ENCODE data around the gene HOXB5. TPM values are rescaled to one million over a fixed set of nuclear protein-coding genes. Genes with fewer than 3 reads are reported as not detected.

The HOXB5 gene
- polyA plus RNA-seq (2012; ENCODE audit: insufficient read length, low read depth), result not detected

GRCh38 chr17:48593126-48593829 is at the start of gene HOXB5:
Gene HOXB5, minus strand, starts transcription at chr17:48593779. Its CDS starts 97 bp downstream, at chr17:48593682.
- no peak for TF ChIP-seq TAF1 (IDR thresholded peaks at IDR 0.05; ENCODE audit: borderline replicate concordance, insufficient read depth, low read length)
- TF ChIP-seq SIN3A (IDR thresholded peaks at IDR 0.05; ENCODE audit: borderline replicate concordance, insufficient read depth, low read length), result no peak
- TF ChIP-seq, protein P1, sequence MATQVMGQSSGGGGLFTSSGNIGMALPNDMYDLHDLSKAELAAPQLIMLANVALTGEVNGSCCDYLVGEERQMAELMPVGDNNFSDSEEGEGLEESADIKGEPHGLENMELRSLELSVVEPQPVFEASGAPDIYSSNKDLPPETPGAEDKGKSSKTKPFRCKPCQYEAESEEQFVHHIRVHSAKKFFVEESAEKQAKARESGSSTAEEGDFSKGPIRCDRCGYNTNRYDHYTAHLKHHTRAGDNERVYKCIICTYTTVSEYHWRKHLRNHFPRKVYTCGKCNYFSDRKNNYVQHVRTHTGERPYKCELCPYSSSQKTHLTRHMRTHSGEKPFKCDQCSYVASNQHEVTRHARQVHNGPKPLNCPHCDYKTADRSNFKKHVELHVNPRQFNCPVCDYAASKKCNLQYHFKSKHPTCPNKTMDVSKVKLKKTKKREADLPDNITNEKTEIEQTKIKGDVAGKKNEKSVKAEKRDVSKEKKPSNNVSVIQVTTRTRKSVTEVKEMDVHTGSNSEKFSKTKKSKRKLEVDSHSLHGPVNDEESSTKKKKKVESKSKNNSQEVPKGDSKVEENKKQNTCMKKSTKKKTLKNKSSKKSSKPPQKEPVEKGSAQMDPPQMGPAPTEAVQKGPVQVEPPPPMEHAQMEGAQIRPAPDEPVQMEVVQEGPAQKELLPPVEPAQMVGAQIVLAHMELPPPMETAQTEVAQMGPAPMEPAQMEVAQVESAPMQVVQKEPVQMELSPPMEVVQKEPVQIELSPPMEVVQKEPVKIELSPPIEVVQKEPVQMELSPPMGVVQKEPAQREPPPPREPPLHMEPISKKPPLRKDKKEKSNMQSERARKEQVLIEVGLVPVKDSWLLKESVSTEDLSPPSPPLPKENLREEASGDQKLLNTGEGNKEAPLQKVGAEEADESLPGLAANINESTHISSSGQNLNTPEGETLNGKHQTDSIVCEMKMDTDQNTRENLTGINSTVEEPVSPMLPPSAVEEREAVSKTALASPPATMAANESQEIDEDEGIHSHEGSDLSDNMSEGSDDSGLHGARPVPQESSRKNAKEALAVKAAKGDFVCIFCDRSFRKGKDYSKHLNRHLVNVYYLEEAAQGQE (IDR thresholded peaks at IDR 0.05; ENCODE audit: insufficient read depth in 1 of 2, low read depth in 2 of 2, low read length in 2 of 2), result no peak
- no peak for TF ChIP-seq FOXP2 (optimal IDR thresholded peaks at IDR 0.05; ENCODE audit: borderline replicate concordance, extremely low read depth, extremely low read length, insufficient read depth)
- no peak for TF ChIP-seq POLR2AphosphoS5 (IDR thresholded peaks at IDR 0.05; ENCODE audit: low read depth, low read length)

GRCh38 chr17:48642843-48643696 is 49.5 kb upstream of the HOXB5 start:
- TF ChIP-seq, protein P1 (IDR thresholded peaks at IDR 0.05; ENCODE audit: insufficient read depth in 1 of 2, low read depth in 2 of 2, low read length in 2 of 2), result no peak
- TF ChIP-seq FOXP2 (optimal IDR thresholded peaks at IDR 0.05; ENCODE audit: borderline replicate concordance, extremely low read depth, extremely low read length, insufficient read depth) (no peak), TAF1 (IDR thresholded peaks at IDR 0.05; ENCODE audit: borderline replicate concordance, insufficient read depth, low read length) (no peak), POLR2AphosphoS5 (IDR thresholded peaks at IDR 0.05; ENCODE audit: low read depth, low read length) (no peak), SIN3A (IDR thresholded peaks at IDR 0.05; ENCODE audit: borderline replicate concordance, insufficient read depth, low read length) (no peak)

- TF ChIP-seq SIN3A (IDR thresholded peaks at IDR 0.05; ENCODE audit: borderline replicate concordance, insufficient read depth, low read length) (no peak), TAF1 (IDR thresholded peaks at IDR 0.05; ENCODE audit: borderline replicate concordance, insufficient read depth, low read length) (no peak), FOXP2 (optimal IDR thresholded peaks at IDR 0.05; ENCODE audit: borderline replicate concordance, extremely low read depth, extremely low read length, insufficient read depth) (no peak), POLR2AphosphoS5 (IDR thresholded peaks at IDR 0.05; ENCODE audit: low read depth, low read length) (no peak)
- TF ChIP-seq, protein P1 (IDR thresholded peaks at IDR 0.05; ENCODE audit: insufficient read depth in 1 of 2, low read depth in 2 of 2, low read length in 2 of 2), result no peak
These were observed 48.7 kb upstream of the HOXB5 start for GRCh38 chr17:48642059-48642842.

DNA sequence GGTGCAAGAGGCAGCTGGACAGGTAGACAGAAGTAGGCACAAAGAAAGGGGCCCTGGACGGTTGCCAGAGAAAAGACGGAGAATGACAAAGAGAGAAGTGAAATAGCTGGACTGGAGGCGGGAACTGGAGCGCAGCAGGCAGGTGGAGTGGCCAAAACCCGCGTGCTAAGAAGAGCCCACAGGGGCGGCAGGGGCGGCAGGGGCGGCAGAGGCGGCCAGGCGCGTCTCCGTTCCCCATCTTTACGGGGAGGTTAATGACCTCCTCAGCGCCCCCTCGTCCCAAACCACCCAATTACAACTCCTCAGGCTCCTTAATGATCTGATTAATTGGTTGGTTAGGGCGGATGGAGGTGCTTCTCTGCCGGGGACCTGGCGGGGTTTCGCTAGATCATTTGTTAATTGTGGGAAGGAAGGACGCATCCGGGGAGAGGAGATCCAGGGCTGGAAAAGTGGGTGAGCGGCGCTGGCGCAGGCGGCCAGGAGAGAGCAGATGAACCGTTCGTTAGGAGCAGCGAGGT is 48.0 kb upstream of the HOXB5 start:
- no peak for TF ChIP-seq FOXP2 (optimal IDR thresholded peaks at IDR 0.05; ENCODE audit: borderline replicate concordance, extremely low read depth, extremely low read length, insufficient read depth)
- no peak for TF ChIP-seq POLR2AphosphoS5 (IDR thresholded peaks at IDR 0.05; ENCODE audit: low read depth, low read length)
- no peak for TF ChIP-seq TAF1 (IDR thresholded peaks at IDR 0.05; ENCODE audit: borderline replicate concordance, insufficient read depth, low read length)
- TF ChIP-seq, protein P1 (IDR thresholded peaks at IDR 0.05; ENCODE audit: insufficient read depth in 1 of 2, low read depth in 2 of 2, low read length in 2 of 2), result no peak
- TF ChIP-seq SIN3A (IDR thresholded peaks at IDR 0.05; ENCODE audit: borderline replicate concordance, insufficient read depth, low read length), result no peak

Data from PFSK-1 (cell line).